OCI-M2 (cell line): ENCODE data around the gene MORN5.

ENCODE experiments used
- DNase-seq: peaks from one replicate; lab custom pipeline; 2025; ENCODE audit not compliant: unreplicated experiment; lab: John Stamatoyannopoulos, UW

MORN5 gene

GRCh38 chr9:122214507-122214906, 54.8 kb downstream of the MORN5 start:
- no peak for DNase-seq

GRCh38 chr9:122215663-122216062, 56.0 kb downstream of the MORN5 start:
- DNase-seq = no peak

GRCh38 chr9:122216138-122216797, 56.6 kb downstream of the MORN5 start:
- no peak for DNase-seq

GRCh38 chr9:122216798-122217418, 57.2 kb downstream of the MORN5 start:
- no peak for DNase-seq

- DNase-seq = no peak
These were observed 57.9 kb downstream of the MORN5 start for GRCh38 chr9:122217640-122218039.

GRCh38 chr9:122218071-122218934, 58.6 kb downstream of the MORN5 start:
- no peak for DNase-seq

- DNase-seq = no peak
These were observed 59.5 kb downstream of the MORN5 start for GRCh38 chr9:122218935-122219855.

GRCh38 chr9:122219856-122220672, 60.4 kb downstream of the MORN5 start:
- DNase-seq = no peak

- DNase-seq = no peak
These were observed 61.0 kb downstream of the MORN5 start for GRCh38 chr9:122220673-122221182.

- no peak for DNase-seq
These were observed 61.6 kb downstream of the MORN5 start for GRCh38 chr9:122221183-122221811.

- DNase-seq = no peak
These were observed 63.1 kb downstream of the MORN5 start for GRCh38 chr9:122222791-122223190.

- DNase-seq = no peak
These were observed 63.7 kb downstream of the MORN5 start for GRCh38 chr9:122223435-122223834.

- DNase-seq = no peak
These were observed 65.8 kb downstream of the MORN5 start for GRCh38 chr9:122225312-122226141.

- DNase-seq = no peak
These were observed 66.5 kb downstream of the MORN5 start for GRCh38 chr9:122226142-122226757.

GRCh38 chr9:122226758-122227574, 67.3 kb downstream of the MORN5 start:
- DNase-seq = no peak

GRCh38 chr9:122227575-122227900, 67.8 kb downstream of the MORN5 start:
- DNase-seq = no peak

GRCh38 chr9:122228191-122228567, 68.5 kb downstream of the MORN5 start:
- DNase-seq = no peak
